Liver (tissue), 3 donors: ENCODE measurements around the gene JAG1.

Experiments used
- ATF3 ChIP-seq: IDR thresholded peaks from 2 replicates; pipeline ENCODE4 v1.6.1; 2016; ENCODE audit warnings: antibody characterized with exemption
- TF ChIP-seq, protein P1 (sequence below): fragments of 150-350 bp; IDR thresholded peaks from 2 replicates; pipeline ENCODE4 v1.5.1; 2017; ENCODE audit warnings: improper control_type of control experiment, low read depth, low read length; ENCODE audit not compliant: missing input control
- donor health status: healthy.
- donor health status: healthy.

DNA sequence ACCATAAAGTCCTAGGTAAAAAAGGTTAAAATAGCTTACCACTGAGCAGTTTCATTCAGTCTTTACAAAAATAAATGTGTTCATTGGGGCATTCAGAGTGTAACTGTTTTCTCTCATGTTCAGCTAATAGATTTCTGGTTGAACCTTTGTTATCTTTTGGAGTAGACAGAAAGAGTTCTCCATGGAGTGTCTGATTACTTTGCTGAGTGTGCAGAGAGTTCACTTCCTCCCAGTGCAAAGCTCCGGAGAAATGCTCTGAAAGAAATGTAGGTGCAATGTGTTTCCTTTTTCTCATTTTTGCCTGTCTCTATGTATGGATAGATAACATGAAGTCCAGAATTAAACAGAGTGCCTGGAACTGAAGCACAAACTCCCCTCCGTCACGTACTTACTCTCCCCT is 52.6 kb downstream of the JAG1 start:
- no peak for TF ChIP-seq ATF3
- TF ChIP-seq, protein P1, sequence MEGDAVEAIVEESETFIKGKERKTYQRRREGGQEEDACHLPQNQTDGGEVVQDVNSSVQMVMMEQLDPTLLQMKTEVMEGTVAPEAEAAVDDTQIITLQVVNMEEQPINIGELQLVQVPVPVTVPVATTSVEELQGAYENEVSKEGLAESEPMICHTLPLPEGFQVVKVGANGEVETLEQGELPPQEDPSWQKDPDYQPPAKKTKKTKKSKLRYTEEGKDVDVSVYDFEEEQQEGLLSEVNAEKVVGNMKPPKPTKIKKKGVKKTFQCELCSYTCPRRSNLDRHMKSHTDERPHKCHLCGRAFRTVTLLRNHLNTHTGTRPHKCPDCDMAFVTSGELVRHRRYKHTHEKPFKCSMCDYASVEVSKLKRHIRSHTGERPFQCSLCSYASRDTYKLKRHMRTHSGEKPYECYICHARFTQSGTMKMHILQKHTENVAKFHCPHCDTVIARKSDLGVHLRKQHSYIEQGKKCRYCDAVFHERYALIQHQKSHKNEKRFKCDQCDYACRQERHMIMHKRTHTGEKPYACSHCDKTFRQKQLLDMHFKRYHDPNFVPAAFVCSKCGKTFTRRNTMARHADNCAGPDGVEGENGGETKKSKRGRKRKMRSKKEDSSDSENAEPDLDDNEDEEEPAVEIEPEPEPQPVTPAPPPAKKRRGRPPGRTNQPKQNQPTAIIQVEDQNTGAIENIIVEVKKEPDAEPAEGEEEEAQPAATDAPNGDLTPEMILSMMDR, result no peak
